ENCODE data around the gene SLC10A4. TPM values are rescaled to one million over a fixed set of nuclear protein-coding genes. Genes with fewer than 3 reads are reported as not detected.

SLC10A4 gene
- total and polyA plus RNA-seq, 2 of the 13 experiments (the other 11 are each of a cell fraction or from before 2014, with no cell fraction given), result 0.04 to 0.07 TPM

DNA sequence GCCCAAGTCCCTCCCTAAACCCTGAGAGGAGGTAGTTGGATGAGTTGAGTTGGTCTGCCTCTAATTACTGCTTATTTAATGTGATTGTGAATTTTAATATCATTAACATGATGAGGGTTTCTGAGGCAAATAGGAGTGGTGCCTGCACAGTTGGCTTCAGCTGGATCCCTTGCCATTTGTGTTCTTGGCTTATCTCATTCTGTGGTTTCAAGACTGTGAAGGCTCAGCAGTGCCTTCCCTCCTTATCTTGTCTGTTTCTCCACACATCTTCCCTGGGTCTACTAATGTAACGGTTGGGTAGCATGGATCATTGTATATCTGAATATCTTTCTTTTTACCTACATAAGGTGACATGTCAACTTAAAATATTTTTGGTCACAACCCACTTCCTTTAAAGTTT, 1.6 kb upstream of the SLC10A4 start:
- CTCF ChIA-PET (ENCODE audit: low intra/inter-chr PET ratio, low total read pairs), result no interaction called here

More for the DNA sequence above, 1.6 kb upstream of the SLC10A4 start:
- Histone ChIP-seq H2AFZ (ENCODE audit: low read length) (no peak overlapping the region), H3K9ac (ENCODE audit: insufficient read depth, low read depth, low read length) (no peak overlapping the region), H3K4me1 (ENCODE audit: insufficient read depth, low read length) (no peaks in the 10 kb centered on the region), H3K36me3 (replicated peaks in 1 of 2; ENCODE audit: control insufficient read depth in 1 of 2, insufficient read depth in 2 of 2, low read length in 2 of 2) (no peaks in the 10 kb centered on the region), H3K4me2 (ENCODE audit: low read depth, low read length) (no peak overlapping the region), H3K27me3 (ENCODE audit: control insufficient read depth in 1 of 2, insufficient read depth in 2 of 2, low read length in 2 of 2) (peaks cover 0 to 31% of the 10 kb centered on the region in 2 experiments; a peak in 3 of 5 replicates), H3K9me3 (ENCODE audit: low read length) (no peaks in the 10 kb centered on the region), H4K20me1 (ENCODE audit: insufficient read depth, low read length) (no peaks in the 10 kb centered on the region), H3K27ac (ENCODE audit: extremely low read length, insufficient read depth, low read length) (no peak overlapping the region), H3K4me3 (replicated peaks in 1 of 3; ENCODE audit: insufficient read depth in 1 of 3, low read depth in 2 of 3, low read length in 3 of 3) (no peak overlapping the region), H3K79me2 (ENCODE audit: insufficient read depth, low read length) (no peaks in the 10 kb centered on the region)
- no peak for DNase-seq (ENCODE audit: low spot score)
- no peak for TF ChIP-seq PRDM4 (CRISPR knock-in tag; IDR thresholded peaks at IDR 0.05; ENCODE audit: borderline replicate concordance)
- TF ChIP-seq ATF7 (IDR thresholded peaks at IDR 0.05), result no peak
- no peak for TF ChIP-seq ATF7 (CRISPR knock-in tag; IDR thresholded peaks at IDR 0.05)
- TF ChIP-seq ZNF274 (CRISPR knock-in tag; IDR thresholded peaks at IDR 0.05), result no peak
- no peak for TF ChIP-seq BHLHE40 (IDR thresholded peaks at IDR 0.05; ENCODE audit: low read length)
- TF ChIP-seq RNF2 (conservative IDR thresholded peaks at IDR 0.05; ENCODE audit: low read depth), result no peak
- TF ChIP-seq ZNF543 (CRISPR knock-in tag; IDR thresholded peaks at IDR 0.05), result no peak
- TF ChIP-seq HNRNPH1 (optimal IDR thresholded peaks at IDR 0.05; ENCODE audit: low read depth, low read length), result no peak
- no peak for TF ChIP-seq PAX8 (CRISPR knock-in tag; IDR thresholded peaks at IDR 0.05; ENCODE audit: borderline replicate concordance)
- TF ChIP-seq ZNF556 (CRISPR knock-in tag; IDR thresholded peaks at IDR 0.05; ENCODE audit: borderline replicate concordance), result no peak
- TF ChIP-seq GPBP1L1 (CRISPR knock-in tag; IDR thresholded peaks at IDR 0.05), result no peak
- no peak for TF ChIP-seq EED (CRISPR knock-in tag; IDR thresholded peaks at IDR 0.05)
- WGBS (ENCODE audit: low lambda C conversion rate), result 3% methylated on average over 1 of the region's 1 CpG
- no peak for FAIRE-seq
- BruUV-seq (replicated peaks), result no TSS peak
- ATAC-seq, result no peak
- POLR2A ChIA-PET, result no interaction called here
- intact Hi-C loops (cut with micrococcal nuclease; ENCODE audit: unreplicated experiment) (no loop called here), in situ Hi-C loops (cut with HindIII; ENCODE audit: extremely low pct_ligation_motif_present, low pct_unique_long_range_greater_than_20kb) (no loop called here)

All from HepG2 (cell line).